Measurements from ENCODE around the gene TFR2.

The TFR2 gene

DNA sequence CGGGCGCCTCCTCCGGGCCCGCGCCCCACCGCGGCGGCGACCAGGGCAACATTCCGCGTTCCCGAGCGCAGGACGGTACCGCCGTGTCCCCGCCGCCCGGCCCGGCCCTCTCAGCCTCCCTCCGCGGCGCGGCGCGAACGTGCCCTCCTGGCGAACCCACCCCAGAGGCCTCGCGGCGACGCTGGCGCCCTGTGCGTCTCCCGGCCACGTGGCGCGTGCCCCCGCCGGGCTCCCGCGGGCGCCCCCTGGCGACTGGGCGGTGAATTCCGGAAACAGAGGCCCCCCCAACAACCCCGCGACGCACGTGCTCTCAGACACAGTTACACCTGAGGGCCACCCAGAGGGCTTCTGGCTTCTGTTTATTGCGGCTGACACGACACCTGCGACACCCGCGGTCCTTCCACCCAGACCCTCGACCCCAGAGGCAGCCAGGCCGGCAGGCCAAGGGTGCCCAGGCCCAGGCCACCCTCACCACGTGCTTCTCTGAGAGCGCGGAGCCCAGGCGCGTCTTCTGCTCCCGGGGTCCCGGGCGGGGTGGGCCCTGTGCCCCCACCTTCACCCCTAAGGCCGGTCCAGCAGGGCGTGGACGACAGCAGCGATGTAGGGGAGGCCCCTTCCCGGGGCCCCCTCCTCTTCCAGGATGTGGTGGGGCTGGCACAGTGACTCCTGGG is 67.5 kb downstream of the TFR2 start, which contains the start of gene SAP25:
Gene SAP25, minus strand, starts transcription at position 210 of the 671 bp plus-strand sequence. Its CDS starts 158 bp downstream, at position 52.
- no peak for DNase-seq (ENCODE audit: extremely low read depth in 1 of 2, low read depth in 1 of 2)

DNA sequence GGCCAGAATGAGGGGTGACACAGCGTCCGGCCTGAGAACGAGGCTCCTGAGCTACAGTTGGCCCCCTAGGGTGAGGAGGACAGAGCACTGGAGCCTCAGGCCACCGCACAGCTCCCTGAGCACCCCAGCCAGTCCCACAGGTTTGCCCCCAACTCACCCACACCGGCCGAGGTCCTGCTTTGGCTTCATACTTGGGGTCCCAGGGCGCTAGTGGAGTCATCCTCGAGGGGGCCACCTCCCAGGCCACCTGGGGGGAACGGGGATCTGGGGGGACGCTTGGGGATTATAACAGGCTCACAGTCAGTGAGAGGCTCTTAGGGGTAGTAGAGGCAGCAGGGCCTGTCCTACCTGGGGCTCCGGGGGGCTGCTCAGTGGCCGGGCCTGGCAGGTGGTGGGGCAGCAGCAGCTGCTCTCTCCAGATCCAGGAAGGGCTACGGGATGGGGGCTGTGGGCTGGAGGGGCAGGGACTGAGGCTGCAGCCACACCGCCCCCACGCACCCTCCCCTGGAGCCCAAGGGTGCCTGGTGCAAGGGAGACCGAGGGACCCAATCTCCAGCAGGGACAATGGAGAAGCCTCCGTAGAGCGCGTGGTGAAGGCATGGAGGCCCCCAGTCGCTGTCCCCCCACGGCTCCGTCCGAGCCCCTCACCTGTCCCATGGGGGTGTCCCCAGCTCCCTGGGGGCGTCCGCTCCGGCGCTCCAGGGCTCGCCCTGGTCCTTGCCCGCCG is 68.2 kb downstream of the TFR2 start:
- no peak for DNase-seq (ENCODE audit: extremely low read depth in 1 of 2, low read depth in 1 of 2)

DNA sequence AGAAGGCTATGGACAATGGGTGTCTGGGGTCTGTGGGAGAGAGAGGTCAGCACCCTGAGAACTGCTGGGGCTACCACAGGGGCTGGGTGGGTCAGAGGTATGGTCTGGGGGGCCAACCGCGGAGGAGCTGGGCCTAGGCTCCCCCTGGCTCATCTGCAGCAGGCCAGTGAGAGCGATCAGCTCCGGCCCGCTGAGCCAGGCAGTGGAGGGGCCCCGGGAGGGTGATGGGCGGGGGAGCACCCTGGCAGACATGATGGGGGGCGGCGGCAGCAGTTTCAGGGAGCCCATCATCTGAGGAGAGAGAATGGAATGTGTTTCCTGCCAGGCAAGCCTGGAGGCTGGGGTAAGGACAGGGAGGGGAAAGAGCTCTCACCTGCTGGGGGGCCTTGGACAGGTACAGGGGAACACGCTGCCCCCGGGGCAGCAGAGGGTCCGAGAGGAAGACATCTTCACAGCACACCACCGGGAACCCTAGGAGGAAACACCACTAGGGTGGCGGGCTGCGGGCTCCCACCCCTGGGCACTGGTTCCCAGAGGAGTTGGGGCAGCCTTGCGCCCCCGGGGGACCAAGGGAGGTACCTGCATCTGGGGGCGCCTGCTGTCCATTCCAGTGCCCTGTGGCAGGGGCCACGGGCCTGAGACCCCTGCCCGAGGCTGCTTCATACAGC is 68.9 kb downstream of the TFR2 start:
- DNase-seq (ENCODE audit: extremely low read depth in 1 of 2, low read depth in 1 of 2), result no peak

DNA sequence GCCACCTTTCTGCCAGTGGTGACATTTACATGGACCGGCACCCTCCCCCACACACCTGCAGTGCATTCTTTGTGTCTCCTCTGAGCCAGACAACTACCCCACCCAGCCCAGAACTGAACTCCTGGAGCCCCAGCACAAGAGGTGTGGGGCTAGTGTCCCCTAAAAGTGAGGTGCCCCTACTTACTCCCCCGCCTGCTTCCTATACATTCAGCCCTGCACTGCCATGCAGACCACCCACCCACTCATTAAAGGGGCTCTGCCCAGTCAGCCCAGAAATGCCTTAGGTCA is 69.6 kb downstream of the TFR2 start:
- no peak for DNase-seq (ENCODE audit: extremely low read depth in 1 of 2, low read depth in 1 of 2)

DNA sequence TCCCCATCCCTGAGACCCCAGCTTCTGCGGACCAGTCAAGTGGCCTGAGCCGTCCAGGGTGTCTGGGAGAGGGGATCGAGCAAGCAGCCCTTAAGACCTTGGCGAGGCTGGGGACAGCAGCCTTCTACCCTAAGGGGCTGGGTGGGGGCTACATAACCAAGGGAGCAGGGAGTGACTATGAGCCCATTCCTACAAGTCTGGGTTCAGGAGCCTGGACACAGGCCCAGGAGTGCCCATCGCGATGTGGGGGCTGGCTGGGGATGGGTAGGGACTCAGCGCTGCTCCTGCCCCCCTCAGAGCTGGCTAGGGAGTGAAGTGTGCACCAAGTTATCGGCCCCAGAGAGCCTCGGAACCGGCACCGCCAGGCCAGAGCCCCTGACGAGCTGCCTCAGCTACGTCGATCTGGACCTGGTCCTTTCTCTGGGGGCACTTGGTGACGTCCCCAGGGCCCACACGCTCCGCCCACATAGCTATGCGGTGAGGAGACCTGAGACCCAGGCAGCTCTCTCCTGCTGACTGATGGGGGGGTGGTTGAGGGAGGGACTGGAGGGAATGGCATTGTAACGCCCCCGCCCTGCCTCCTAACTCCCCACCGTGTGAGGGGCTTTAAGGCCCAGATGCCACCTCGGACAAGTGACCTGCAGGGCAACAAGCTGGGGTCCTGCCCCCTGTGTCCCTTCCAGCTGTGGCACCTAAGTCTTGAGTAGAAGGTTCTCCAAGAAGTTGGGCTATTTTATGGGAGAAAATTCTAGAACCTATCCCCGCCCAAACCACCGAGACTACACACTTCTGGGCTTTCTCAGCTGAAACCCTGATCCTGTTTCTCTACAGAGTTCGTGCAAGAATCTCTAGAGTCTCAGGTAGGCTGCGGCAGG is 70.2 kb downstream of the TFR2 start:
- DNase-seq (ENCODE audit: extremely low read depth in 1 of 2, low read depth in 1 of 2), result no peak

Data from stimulated activated CD8-positive, alpha-beta memory T cell treated with anti-CD3 and anti-CD28 coated beads, Interleukin-7, amount 100 ng/mL, for 48 hours (primary cell).